ENCODE measurements around the gene FBXL16. TPM values are rescaled to one million over a fixed set of nuclear protein-coding genes. Genes with fewer than 3 reads are reported as not detected.

The FBXL16 gene
- polyA plus RNA-seq, 1 donor from 2014 or later, result 3.4 TPM

- Histone ChIP-seq H3K27ac (ENCODE audit: low read length) (no peak overlapping the region), H3K79me2 (replicated peaks; ENCODE audit: insufficient read depth, low read length) (no peaks in the 10 kb centered on the region), H3K4me2 (ENCODE audit: low read length) (no peak overlapping the region), H3K9me2 (ENCODE audit: insufficient read depth, low read length) (no peaks in the 10 kb centered on the region), H4K20me1 (ENCODE audit: insufficient read depth) (no peaks in the 10 kb centered on the region), H3K9ac (ENCODE audit: low read length) (no peak overlapping the region), H3F3A (ENCODE audit: insufficient read depth, low read length, poor library complexity, severe bottlenecking) (no peaks in the 10 kb centered on the region), H3K27me3 (ENCODE audit: insufficient read depth, low read depth, low read length) (peaks cover 7% of the 10 kb centered on the region), H2AFZ (ENCODE audit: low read depth, low read length) (no peak overlapping the region), H3K4me3 (ENCODE audit: low read length) (no peak overlapping the region), H3K36me3 (ENCODE audit: insufficient read depth, low read length) (no peaks in the 10 kb centered on the region), H3K9me3 (ENCODE audit: low read length) (no peaks in the 10 kb centered on the region)
- TF ChIP-seq TAF1 (IDR thresholded peaks at IDR 0.05; ENCODE audit: low read depth) (no peak), EP300 (conservative IDR thresholded peaks at IDR 0.05; ENCODE audit: poor library complexity, severe bottlenecking) (no peak), EZH2 (IDR thresholded peaks at IDR 0.05; ENCODE audit: borderline replicate concordance, insufficient read depth, low read length, poor library complexity, severe bottlenecking) (no peak), POLR2AphosphoS5 (IDR thresholded peaks at IDR 0.05) (no peak), REST (IDR thresholded peaks at IDR 0.05; ENCODE audit: borderline replicate concordance) (no peak), MXI1 (conservative IDR thresholded peaks at IDR 0.05; ENCODE audit: poor library complexity, severe bottlenecking) (no peak), RAD21 (conservative IDR thresholded peaks at IDR 0.05) (no peak), SMC3 (conservative IDR thresholded peaks at IDR 0.05; ENCODE audit: poor library complexity) (no peak), CTCF (IDR thresholded peaks at IDR 0.05; ENCODE audit: poor library complexity, severe bottlenecking) (no peak)
Measured at GRCh38 chr16:722835-723633, 17.4 kb upstream of the FBXL16 start.

- TF ChIP-seq SMC3 (conservative IDR thresholded peaks at IDR 0.05; ENCODE audit: poor library complexity), result no peak
- TF ChIP-seq RAD21 (conservative IDR thresholded peaks at IDR 0.05), result no peak
- no peak for TF ChIP-seq TAF1 (IDR thresholded peaks at IDR 0.05; ENCODE audit: low read depth)
- Histone ChIP-seq H3K27ac (ENCODE audit: low read length) (no peak overlapping the region), H3F3A (ENCODE audit: insufficient read depth, low read length, poor library complexity, severe bottlenecking) (no peaks in the 10 kb centered on the region), H3K27me3 (ENCODE audit: insufficient read depth, low read depth, low read length) (no peaks in the 10 kb centered on the region), H3K9me2 (ENCODE audit: insufficient read depth, low read length) (no peaks in the 10 kb centered on the region), H4K20me1 (ENCODE audit: insufficient read depth) (no peaks in the 10 kb centered on the region), H2AFZ (ENCODE audit: low read depth, low read length) (no peak overlapping the region), H3K79me2 (replicated peaks; ENCODE audit: insufficient read depth, low read length) (peaks cover 6% of the 10 kb centered on the region), H3K9ac (ENCODE audit: low read length) (peak overlapping the region; percentile 90), H3K4me2 (ENCODE audit: low read length) (peak overlapping the region; percentile 55), H3K4me3 (ENCODE audit: low read length) (peak overlapping the region; percentile 95), H3K9me3 (ENCODE audit: low read length) (no peaks in the 10 kb centered on the region), H3K36me3 (ENCODE audit: insufficient read depth, low read length) (no peaks in the 10 kb centered on the region)
Measured at GRCh38 chr16:721765-722540, 16.4 kb upstream of the FBXL16 start.
